Uterus (tissue), 2 donors: ENCODE data around the gene RTF1.

Source experiments
- POLR2A ChIP-seq, 2 donors: fragments of 450-650 bp; IDR thresholded peaks; one replicate each; pipeline ENCODE4 v1.6.1; 2016; ENCODE audit warnings: antibody characterized with exemption in 2 of 2, mild to moderate bottlenecking in 1 of 2, moderate library complexity in 1 of 2
- TF ChIP-seq, protein P1 (sequence below), 4 experiments: fragments of 200-600 bp in 2 of 4; fragments of 450-650 bp in 2 of 4; sonication (generic) in 2 of 4; IDR thresholded peaks; one replicate each; pipeline ENCODE4 v1.5.1; 2016 to 2019; ENCODE audit warnings: antibody characterized with exemption in 4 of 4, mild to moderate bottlenecking in 2 of 4, moderate library complexity in 1 of 4

DNA sequence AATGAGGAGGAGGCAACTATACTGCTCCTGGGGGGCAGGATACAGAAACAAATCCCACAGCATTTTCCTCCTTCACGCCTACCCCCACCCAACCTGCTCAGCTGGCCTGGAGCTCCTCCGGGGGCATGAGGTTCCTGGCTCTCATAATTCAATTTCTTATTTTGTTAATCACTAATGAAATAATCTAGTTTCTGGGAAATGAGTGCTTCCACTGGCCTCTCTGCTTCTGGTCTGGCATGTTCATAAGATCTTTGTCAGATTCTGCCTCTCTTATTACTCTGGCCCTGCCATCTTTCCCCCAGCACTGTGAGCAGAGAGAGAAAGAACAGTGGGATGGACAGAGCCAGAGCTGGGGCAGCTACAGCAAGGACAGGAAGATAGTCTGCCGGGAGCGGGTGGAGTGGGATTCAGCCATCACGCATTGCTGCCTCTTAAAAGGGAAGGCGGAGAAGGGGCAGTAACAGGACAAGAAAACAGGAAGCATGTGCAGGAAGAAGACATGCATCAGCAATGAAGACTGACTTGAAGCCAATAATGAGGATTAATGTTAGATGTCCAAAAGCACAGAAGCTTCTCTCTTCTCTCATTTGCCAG is 113.6 kb downstream of the RTF1 start:
- TF ChIP-seq, protein P1, sequence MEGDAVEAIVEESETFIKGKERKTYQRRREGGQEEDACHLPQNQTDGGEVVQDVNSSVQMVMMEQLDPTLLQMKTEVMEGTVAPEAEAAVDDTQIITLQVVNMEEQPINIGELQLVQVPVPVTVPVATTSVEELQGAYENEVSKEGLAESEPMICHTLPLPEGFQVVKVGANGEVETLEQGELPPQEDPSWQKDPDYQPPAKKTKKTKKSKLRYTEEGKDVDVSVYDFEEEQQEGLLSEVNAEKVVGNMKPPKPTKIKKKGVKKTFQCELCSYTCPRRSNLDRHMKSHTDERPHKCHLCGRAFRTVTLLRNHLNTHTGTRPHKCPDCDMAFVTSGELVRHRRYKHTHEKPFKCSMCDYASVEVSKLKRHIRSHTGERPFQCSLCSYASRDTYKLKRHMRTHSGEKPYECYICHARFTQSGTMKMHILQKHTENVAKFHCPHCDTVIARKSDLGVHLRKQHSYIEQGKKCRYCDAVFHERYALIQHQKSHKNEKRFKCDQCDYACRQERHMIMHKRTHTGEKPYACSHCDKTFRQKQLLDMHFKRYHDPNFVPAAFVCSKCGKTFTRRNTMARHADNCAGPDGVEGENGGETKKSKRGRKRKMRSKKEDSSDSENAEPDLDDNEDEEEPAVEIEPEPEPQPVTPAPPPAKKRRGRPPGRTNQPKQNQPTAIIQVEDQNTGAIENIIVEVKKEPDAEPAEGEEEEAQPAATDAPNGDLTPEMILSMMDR (IDR thresholded peaks at IDR 0.05): no peak
- no peak for TF ChIP-seq POLR2A (IDR thresholded peaks at IDR 0.05)
